PFSK-1 (cell line): ENCODE results near the gene TLN1.
A peak's percentile ranks its signal among the peaks of the same experiment; 100 is the strongest.

Experiments used
- FOXP2 ChIP-seq: optimal IDR thresholded peaks from 2 replicates; pipeline ENCODE3; 2011; ENCODE audit warnings: borderline replicate concordance, control low read depth, inconsistent platforms; ENCODE audit not compliant: insufficient read depth; ENCODE audit errors: extremely low read length, extremely low read depth
- POLR2AphosphoS5 ChIP-seq: IDR thresholded peaks from 2 replicates; pipeline ENCODE4 v1.6.1; 2012; ENCODE audit warnings: low read depth, mild to moderate bottlenecking, control low read depth, low read length, moderate library complexity
- SIN3A ChIP-seq: IDR thresholded peaks from 2 replicates; pipeline ENCODE4 v1.6.1; 2012; ENCODE audit warnings: mild to moderate bottlenecking, low read length, moderate library complexity, borderline replicate concordance; ENCODE audit not compliant: insufficient read depth
- TAF1 ChIP-seq: IDR thresholded peaks from 2 replicates; pipeline ENCODE4 v1.6.1; 2012; ENCODE audit warnings: low read length, control low read depth, borderline replicate concordance; ENCODE audit not compliant: insufficient read depth
- TF ChIP-seq, protein P1 (sequence below), 2 experiments: IDR thresholded peaks; 2 replicates each; pipeline versions ENCODE4 v1.6.1 to v1.8.0; 2011 to 2012; ENCODE audit warnings: low read depth in 2 of 2, low read length in 2 of 2, control low read depth in 1 of 2, inconsistent platforms in 1 of 2, mild to moderate bottlenecking in 1 of 2, moderate library complexity in 1 of 2; ENCODE audit not compliant: insufficient read depth in 1 of 2

Gene TLN1

DNA sequence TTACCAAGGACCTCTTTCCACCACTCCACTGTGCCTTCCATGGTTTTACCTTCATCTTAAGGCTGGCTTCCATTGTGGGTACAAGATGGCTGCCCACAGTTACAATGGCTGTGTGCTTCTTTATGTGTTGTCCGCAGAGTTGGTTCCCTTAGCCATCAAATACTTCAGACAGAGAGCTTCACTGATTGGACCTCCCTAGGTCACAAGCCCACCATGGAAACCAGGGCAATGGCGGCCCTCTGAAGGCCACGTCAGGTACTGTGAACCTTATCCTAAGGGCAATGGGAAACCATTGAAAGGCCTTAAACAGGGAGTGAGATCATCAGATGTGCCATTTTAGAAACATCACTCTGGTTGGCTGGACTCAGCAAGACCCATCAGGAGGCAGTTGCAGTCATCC lies 64.1 kb downstream of the TLN1 start:
- TF ChIP-seq SIN3A (no peak), POLR2AphosphoS5 (no peak), FOXP2 (no peak), TAF1 (no peak)
- TF ChIP-seq, protein P1, sequence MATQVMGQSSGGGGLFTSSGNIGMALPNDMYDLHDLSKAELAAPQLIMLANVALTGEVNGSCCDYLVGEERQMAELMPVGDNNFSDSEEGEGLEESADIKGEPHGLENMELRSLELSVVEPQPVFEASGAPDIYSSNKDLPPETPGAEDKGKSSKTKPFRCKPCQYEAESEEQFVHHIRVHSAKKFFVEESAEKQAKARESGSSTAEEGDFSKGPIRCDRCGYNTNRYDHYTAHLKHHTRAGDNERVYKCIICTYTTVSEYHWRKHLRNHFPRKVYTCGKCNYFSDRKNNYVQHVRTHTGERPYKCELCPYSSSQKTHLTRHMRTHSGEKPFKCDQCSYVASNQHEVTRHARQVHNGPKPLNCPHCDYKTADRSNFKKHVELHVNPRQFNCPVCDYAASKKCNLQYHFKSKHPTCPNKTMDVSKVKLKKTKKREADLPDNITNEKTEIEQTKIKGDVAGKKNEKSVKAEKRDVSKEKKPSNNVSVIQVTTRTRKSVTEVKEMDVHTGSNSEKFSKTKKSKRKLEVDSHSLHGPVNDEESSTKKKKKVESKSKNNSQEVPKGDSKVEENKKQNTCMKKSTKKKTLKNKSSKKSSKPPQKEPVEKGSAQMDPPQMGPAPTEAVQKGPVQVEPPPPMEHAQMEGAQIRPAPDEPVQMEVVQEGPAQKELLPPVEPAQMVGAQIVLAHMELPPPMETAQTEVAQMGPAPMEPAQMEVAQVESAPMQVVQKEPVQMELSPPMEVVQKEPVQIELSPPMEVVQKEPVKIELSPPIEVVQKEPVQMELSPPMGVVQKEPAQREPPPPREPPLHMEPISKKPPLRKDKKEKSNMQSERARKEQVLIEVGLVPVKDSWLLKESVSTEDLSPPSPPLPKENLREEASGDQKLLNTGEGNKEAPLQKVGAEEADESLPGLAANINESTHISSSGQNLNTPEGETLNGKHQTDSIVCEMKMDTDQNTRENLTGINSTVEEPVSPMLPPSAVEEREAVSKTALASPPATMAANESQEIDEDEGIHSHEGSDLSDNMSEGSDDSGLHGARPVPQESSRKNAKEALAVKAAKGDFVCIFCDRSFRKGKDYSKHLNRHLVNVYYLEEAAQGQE (IDR thresholded peaks at IDR 0.05; ENCODE audit: insufficient read depth in 1 of 2, low read depth in 2 of 2, low read length in 2 of 2) = no peak

DNA sequence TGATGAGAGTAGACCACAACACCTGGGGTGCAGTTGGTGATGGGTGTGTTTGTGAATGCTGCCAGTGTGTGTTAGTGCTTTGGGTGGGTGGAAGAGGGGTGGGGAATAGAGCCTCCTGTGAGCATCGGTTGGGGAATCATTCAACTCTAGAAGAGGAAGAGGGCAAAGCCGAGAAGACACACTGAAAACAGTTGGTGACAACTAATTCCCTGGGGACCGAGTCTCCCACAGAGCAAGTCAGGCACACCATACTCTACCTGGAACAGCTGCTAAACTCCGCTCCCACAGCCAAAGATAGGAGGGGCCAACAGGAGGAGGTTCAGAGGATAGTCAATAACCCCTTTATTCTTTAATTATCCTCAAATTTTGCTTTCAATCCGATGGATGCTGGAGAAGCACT lies 65.4 kb downstream of the TLN1 start:
- no peak for TF ChIP-seq TAF1
- TF ChIP-seq POLR2AphosphoS5 = no peak
- TF ChIP-seq, protein P1 (IDR thresholded peaks at IDR 0.05; ENCODE audit: insufficient read depth in 1 of 2, low read depth in 2 of 2, low read length in 2 of 2) = no peak
- no peak for TF ChIP-seq SIN3A
- no peak for TF ChIP-seq FOXP2

DNA sequence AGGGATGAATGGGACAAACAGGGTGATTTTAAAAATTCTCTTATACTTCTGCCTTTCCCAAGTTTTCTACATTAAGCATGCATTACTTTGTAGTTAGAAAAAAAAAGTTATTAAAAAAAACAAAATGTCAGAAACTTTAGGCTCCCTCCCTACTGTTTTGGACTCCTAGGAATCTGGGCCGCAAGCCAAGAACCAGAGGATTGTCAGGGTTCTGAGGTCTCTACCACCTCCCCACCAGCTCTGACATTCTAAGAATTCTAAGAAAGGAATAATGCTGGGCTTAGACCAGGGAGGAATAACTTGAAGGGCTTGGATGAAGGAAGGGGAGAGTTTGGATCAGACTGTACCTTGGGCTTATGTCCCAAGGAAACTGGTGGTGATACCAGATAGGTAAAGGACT lies 66.0 kb downstream of the TLN1 start:
- TF ChIP-seq, protein P1 (IDR thresholded peaks at IDR 0.05; ENCODE audit: insufficient read depth in 1 of 2, low read depth in 2 of 2, low read length in 2 of 2) = no peak
- TF ChIP-seq SIN3A = no peak
- TF ChIP-seq POLR2AphosphoS5 = no peak
- TF ChIP-seq FOXP2 = no peak
- TF ChIP-seq TAF1 = no peak

DNA sequence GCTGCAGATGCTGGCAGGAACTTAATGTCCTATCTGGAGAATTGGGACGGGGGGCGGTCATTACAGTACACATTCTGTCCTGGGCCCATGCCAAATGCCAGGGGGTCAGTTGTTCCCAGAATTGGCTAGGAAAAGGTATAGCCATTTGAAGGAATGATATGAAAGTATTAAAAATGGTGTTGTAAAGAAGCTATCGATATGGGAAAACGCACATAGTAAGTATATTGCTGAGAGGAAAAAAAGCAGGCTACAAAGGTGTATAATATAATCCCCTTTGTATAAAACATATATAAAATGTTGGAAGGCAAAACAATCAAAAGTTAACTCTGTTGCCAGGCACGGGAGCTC lies 66.5 kb downstream of the TLN1 start:
- no peak for TF ChIP-seq POLR2AphosphoS5
- no peak for TF ChIP-seq TAF1
- TF ChIP-seq FOXP2 = no peak
- no peak for TF ChIP-seq SIN3A
- TF ChIP-seq, protein P1 (IDR thresholded peaks at IDR 0.05; ENCODE audit: insufficient read depth in 1 of 2, low read depth in 2 of 2, low read length in 2 of 2) = no peak

DNA sequence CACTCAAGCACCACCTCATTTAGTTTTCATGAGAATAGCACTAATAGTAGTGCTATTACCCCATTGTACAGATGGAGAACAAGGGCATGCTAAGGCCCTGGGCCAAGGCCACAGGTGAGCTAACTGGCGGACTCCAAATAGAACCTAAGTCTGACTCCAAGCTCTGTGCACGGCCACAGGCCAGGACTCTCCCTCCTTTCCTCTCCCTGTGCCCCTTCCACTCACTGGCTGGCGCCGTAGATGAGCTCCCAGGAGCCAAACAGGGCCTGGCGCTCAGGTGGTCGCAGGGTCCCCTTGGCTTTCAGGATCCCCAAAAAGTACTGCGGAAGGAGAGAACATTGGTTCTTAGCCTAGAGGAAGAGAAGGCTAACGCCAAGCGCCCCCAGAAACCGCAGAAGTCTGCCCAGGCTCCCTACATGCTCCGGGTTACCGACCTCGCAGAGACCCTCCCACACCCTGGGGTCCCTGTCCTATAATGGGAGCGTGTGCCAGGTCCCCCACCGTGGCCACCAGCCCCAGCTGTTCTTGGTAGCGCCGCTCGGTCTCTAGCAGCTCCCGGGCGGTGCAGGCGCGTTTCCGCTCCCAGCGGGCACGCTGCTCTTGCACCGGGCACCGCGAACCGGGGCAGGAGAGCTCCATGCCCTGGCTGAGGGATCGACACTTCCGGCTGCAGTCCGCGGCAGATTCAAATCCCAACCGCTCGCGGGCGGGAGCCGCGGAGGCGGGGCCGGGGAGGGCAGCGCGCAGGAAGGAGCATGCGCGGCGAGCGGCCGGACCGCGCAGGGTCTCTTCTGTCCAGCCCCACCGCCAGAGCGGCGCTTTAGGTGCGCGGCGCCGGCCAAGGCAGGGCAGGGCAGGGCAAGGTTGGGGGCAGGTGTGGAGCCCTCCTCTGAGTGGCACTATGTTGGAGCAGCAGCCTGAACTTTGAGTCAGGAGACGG lies 67.2 kb downstream of the TLN1 start, which contains the start of gene ARHGEF39:
Gene ARHGEF39 (minus strand): TSS at position 665 of the 940 bp plus-strand sequence. CDS start 26 bp downstream, at position 639.
- TF ChIP-seq POLR2AphosphoS5 (peak; percentile 55; the same call in 1 of the 2 replicates), FOXP2 (peak; percentile 67), SIN3A (no peak), TAF1 (no peak)
- TF ChIP-seq, protein P1 (IDR thresholded peaks at IDR 0.05; ENCODE audit: insufficient read depth in 1 of 2, low read depth in 2 of 2, low read length in 2 of 2) = no peak
